NCI-H2227 (cell line): ENCODE data around the gene POLR2I.

Experiments used
- DNase-seq: peaks from one replicate; lab custom pipeline; 2025; ENCODE audit not compliant: unreplicated experiment; lab: John Stamatoyannopoulos, UW

POLR2I gene

GRCh38 chr19:36064826-36065225 is 49.8 kb downstream of the POLR2I start:
- DNase-seq, result no peak
